ENCODE data around the gene CCDC172. TPM values are rescaled to one million over a fixed set of nuclear protein-coding genes. Genes with fewer than 3 reads are reported as not detected.

Gene CCDC172
- total and polyA plus RNA-seq, 2 donors (not counting 1 experiment from before 2014, with no cell fraction given) = not detected

DNA sequence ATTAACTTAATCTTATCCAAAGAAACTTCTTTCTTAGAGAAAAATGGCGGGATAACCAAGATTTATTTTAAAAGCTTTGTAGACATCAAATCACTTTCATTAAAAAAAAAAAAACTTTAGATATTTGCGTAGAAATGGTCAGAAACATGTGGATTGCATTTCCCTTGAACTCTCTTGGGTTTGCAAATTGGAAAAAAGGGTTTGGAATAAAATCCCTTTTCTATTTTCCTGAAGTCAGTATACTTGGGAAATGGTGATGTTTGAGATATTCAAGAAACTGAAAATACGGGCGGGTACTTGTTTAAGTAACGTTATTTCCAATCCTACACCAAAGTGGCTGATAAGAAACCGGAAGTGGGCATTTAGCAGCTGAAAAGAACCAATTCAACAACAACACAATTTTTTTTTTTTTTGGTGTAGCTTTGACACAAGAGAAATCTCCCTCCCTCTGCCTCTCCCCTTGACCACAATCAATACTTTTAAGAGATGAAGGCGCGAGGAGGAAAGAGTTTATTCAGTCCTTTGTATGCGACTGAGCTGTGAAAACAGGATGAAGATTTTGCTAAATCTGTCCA is 37.5 kb upstream of the CCDC172 start:
- Mint-ChIP-seq H3K4me1 (no peaks in the 10 kb centered on the region), H3K9me3 (ENCODE audit: insufficient read depth) (no peaks in the 10 kb centered on the region), H3K27ac (no peak overlapping the region), H3K27me3 (peaks cover 2% of the 10 kb centered on the region), H3K4me3 (no peak overlapping the region)
- no peak overlapping the region for H3K27ac ChIP-seq (ENCODE audit: low read length in 2 of 2)
- H3K27me3 ChIP-seq (replicated peaks in 1 of 4; ENCODE audit: control extremely low read depth in 1 of 4, control insufficient read depth in 3 of 4, insufficient read depth in 4 of 4, low read length in 3 of 4) = no peaks in the 10 kb centered on the region
- ChIA-PET CTCF (interaction anchor here (0.9 kb wide), 1 partner anchor 9 kb away, joined by 3 read pairs; no protein-coding TSS in a partner anchor), POLR2A (no interaction called here)
- no peak overlapping the region for H3K9ac ChIP-seq (ENCODE audit: low read length)
- H3K9me3 ChIP-seq (ENCODE audit: control extremely low read depth in 1 of 3, control insufficient read depth in 2 of 3, insufficient read depth in 1 of 3, low read length in 2 of 3) = no peaks in the 10 kb centered on the region
- no peaks in the 10 kb centered on the region for H3K36me3 ChIP-seq (replicated peaks in 1 of 2; ENCODE audit: control extremely low read depth in 1 of 2, control insufficient read depth in 1 of 2, extremely low read depth in 1 of 2, insufficient read depth in 2 of 2, low read length in 1 of 2)
- no peaks in the 10 kb centered on the region for H4K20me1 ChIP-seq (ENCODE audit: control insufficient read depth, insufficient read depth, low read length, poor library complexity, severe bottlenecking)
- TF ChIP-seq, protein P1, sequence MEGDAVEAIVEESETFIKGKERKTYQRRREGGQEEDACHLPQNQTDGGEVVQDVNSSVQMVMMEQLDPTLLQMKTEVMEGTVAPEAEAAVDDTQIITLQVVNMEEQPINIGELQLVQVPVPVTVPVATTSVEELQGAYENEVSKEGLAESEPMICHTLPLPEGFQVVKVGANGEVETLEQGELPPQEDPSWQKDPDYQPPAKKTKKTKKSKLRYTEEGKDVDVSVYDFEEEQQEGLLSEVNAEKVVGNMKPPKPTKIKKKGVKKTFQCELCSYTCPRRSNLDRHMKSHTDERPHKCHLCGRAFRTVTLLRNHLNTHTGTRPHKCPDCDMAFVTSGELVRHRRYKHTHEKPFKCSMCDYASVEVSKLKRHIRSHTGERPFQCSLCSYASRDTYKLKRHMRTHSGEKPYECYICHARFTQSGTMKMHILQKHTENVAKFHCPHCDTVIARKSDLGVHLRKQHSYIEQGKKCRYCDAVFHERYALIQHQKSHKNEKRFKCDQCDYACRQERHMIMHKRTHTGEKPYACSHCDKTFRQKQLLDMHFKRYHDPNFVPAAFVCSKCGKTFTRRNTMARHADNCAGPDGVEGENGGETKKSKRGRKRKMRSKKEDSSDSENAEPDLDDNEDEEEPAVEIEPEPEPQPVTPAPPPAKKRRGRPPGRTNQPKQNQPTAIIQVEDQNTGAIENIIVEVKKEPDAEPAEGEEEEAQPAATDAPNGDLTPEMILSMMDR (IDR thresholded peaks at IDR 0.05) = no peak
- no peak for TF ChIP-seq EZH2 (IDR thresholded peaks at IDR 0.05; ENCODE audit: borderline replicate concordance, insufficient read depth, low read depth, low read length, poor library complexity, severe bottlenecking)
- no peak for DNase-seq
- no CpG with 5 or more reads among the region's 9 CpGs for WGBS (ENCODE audit: insufficient coverage)
- H3K4me3 ChIP-seq (ENCODE audit: control extremely low read depth in 1 of 5, extremely low read depth in 1 of 5, insufficient read depth in 1 of 5, low read depth in 2 of 5, low read length in 4 of 5) = no peak overlapping the region
- H3K4me1 ChIP-seq (ENCODE audit: control insufficient read depth in 2 of 2, insufficient read depth in 2 of 2, low read length in 2 of 2) = no peaks in the 10 kb centered on the region
- intact Hi-C loops (cut with micrococcal nuclease) = no loop called here
- no peak overlapping the region for H2AFZ ChIP-seq (ENCODE audit: insufficient read depth, low read depth, low read length, poor library complexity, severe bottlenecking)
- no peaks in the 10 kb centered on the region for H3K79me2 ChIP-seq (ENCODE audit: control insufficient read depth, insufficient read depth, low read length)
- H3K4me2 ChIP-seq (replicated peaks; ENCODE audit: low read depth, low read length, poor library complexity, severe bottlenecking) = no peak overlapping the region
- ATAC-seq (ENCODE audit: low read depth) = no peak

DNA sequence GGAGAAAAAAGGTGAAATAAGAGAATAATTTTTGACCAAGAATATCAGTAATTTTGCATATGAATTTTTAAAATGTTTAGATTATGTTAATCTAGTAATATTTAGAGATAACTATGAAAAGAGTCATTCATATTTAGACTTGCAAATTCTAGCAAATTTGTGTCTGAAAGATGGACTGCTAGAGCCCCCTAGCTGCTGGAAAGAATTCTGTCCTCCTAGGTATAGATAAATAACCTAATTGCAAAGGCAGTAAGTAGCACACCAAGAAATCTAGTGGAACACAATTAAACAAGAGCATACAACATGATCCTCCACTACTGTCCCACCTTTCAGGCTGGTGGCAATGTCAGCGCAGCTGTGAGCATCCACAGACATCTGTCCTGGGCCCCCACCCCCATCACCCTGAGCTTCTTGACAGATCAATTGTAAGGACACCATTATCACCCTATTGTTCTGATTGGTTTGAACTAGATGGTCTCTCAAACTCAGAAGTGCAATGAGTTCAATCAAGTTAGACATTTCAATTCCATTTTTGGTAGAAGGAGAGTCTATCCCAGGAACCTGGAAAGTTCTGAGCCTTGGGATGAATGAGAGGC is 36.2 kb upstream of the CCDC172 start:
- Mint-ChIP-seq H3K4me3 (no peak overlapping the region), H3K9me3 (ENCODE audit: insufficient read depth) (no peaks in the 10 kb centered on the region), H3K27me3 (peaks cover 2% of the 10 kb centered on the region), H3K27ac (no peak overlapping the region), H3K4me1 (no peaks in the 10 kb centered on the region)
- no peak overlapping the region for H2AFZ ChIP-seq (ENCODE audit: insufficient read depth, low read depth, low read length, poor library complexity, severe bottlenecking)
- TF ChIP-seq, protein P1 (IDR thresholded peaks at IDR 0.05) = no peak
- no peak for TF ChIP-seq EZH2 (IDR thresholded peaks at IDR 0.05; ENCODE audit: borderline replicate concordance, insufficient read depth, low read depth, low read length, poor library complexity, severe bottlenecking)
- intact Hi-C loops (cut with micrococcal nuclease) = no loop called here
- no peaks in the 10 kb centered on the region for H3K27me3 ChIP-seq (replicated peaks in 1 of 4; ENCODE audit: control extremely low read depth in 1 of 4, control insufficient read depth in 3 of 4, insufficient read depth in 4 of 4, low read length in 3 of 4)
- WGBS (ENCODE audit: insufficient coverage) = 22% methylated on average over 1 of the region's 1 CpG
- H3K9ac ChIP-seq (ENCODE audit: low read length) = no peak overlapping the region
- H4K20me1 ChIP-seq (ENCODE audit: control insufficient read depth, insufficient read depth, low read length, poor library complexity, severe bottlenecking) = no peaks in the 10 kb centered on the region
- no peak overlapping the region for H3K4me3 ChIP-seq (ENCODE audit: control extremely low read depth in 1 of 5, extremely low read depth in 1 of 5, insufficient read depth in 1 of 5, low read depth in 2 of 5, low read length in 4 of 5)
- H3K79me2 ChIP-seq (ENCODE audit: control insufficient read depth, insufficient read depth, low read length) = no peaks in the 10 kb centered on the region
- DNase-seq = no peak
- ATAC-seq (ENCODE audit: low read depth) = no peak
- ChIA-PET POLR2A (no interaction called here), CTCF (interaction anchor here (0.9 kb wide), 1 partner anchor 8 kb away, joined by 3 read pairs; no protein-coding TSS in a partner anchor)
- no peaks in the 10 kb centered on the region for H3K36me3 ChIP-seq (replicated peaks in 1 of 2; ENCODE audit: control extremely low read depth in 1 of 2, control insufficient read depth in 1 of 2, extremely low read depth in 1 of 2, insufficient read depth in 2 of 2, low read length in 1 of 2)
- no peaks in the 10 kb centered on the region for H3K9me3 ChIP-seq (ENCODE audit: control extremely low read depth in 1 of 3, control insufficient read depth in 2 of 3, insufficient read depth in 1 of 3, low read length in 2 of 3)
- no peaks in the 10 kb centered on the region for H3K4me1 ChIP-seq (ENCODE audit: control insufficient read depth in 2 of 2, insufficient read depth in 2 of 2, low read length in 2 of 2)
- no peak overlapping the region for H3K27ac ChIP-seq (ENCODE audit: low read length in 2 of 2)
- H3K4me2 ChIP-seq (replicated peaks; ENCODE audit: low read depth, low read length, poor library complexity, severe bottlenecking) = no peak overlapping the region
